Ovary (tissue), 9 donors: ENCODE measurements around the gene TMEM156. TPM values are rescaled to one million over a fixed set of nuclear protein-coding genes. Genes with fewer than 3 reads are reported as not detected.
A peak's percentile ranks its signal among the peaks of the same experiment; 100 is the strongest.

Experiments
- DNase-seq, 5 donors: peaks; one replicate each; pipeline ENCODE4 v3.0.0-alpha.2; 2019 to 2020
- H3K27ac ChIP-seq, 2 donors: fragments of 200-600 bp; one replicate each; pipeline versions ENCODE4 v1.5.1 to v1.8.0; 2019 to 2022
- H3K27me3 ChIP-seq: fragments of 200-600 bp; one replicate; pipeline ENCODE4 v1.8.0; 2022
- H3K36me3 ChIP-seq: fragments of 200-600 bp; sonication (generic); one replicate; pipeline ENCODE4 v1.5.1; 2019
- H3K4me1 ChIP-seq: one replicate; pipeline ENCODE4 v1.8.1; 2013; ENCODE audit warnings: mild to moderate bottlenecking, moderate library complexity; ENCODE audit not compliant: insufficient read depth
- H3K4me3 ChIP-seq: fragments of 200-600 bp; sonication (generic); one replicate; pipeline ENCODE4 v1.5.1; 2017
- H3K9me3 ChIP-seq, 2 donors: fragments of 200-600 bp in 1 of 2; sonication (generic) in 1 of 2; one replicate each; pipeline versions ENCODE4 v1.5.1 to v1.8.1; 2013 to 2019; ENCODE audit warnings: mild to moderate bottlenecking in 1 of 2, moderate library complexity in 1 of 2
- CTCF ChIP-seq, 3 donors: fragments of 450-650 bp in 2 of 3; fragments of 200-600 bp in 1 of 3; IDR thresholded peaks; one replicate each; pipeline versions ENCODE4 v1.5.1 to v1.8.0; 2016 to 2022; ENCODE audit warnings: antibody characterized with exemption in 3 of 3, mild to moderate bottlenecking in 1 of 3
- EP300 ChIP-seq: sonication (generic); formaldehyde crosslinking; IDR thresholded peaks from one replicate; pipeline ENCODE4 v1.6.1; 2017; ENCODE audit warnings: antibody characterized with exemption
- POLR2A ChIP-seq: fragments of 450-650 bp; IDR thresholded peaks from one replicate; pipeline ENCODE4 v1.6.1; 2017; ENCODE audit warnings: antibody characterized with exemption, mild to moderate bottlenecking, moderate library complexity
- WGBS, 3 donors: extraction: QIAGEN DNeasy Blood & Tissue Kit in 1 of 3; methylation state at CpG; one replicate each; pipeline versions ENCODE4 v1.1.5 to v1.1.7; 2013 to 2017; 5-methylcytosine and 5-hydroxymethylcytosine counted together
- intact Hi-C, 4 donors: fragments of 100-400 bp; cut with DNase I; formaldehyde crosslinking; loops; one replicate each; pipeline versions ENCODE4 v1.11.0 to v1.15.1; 2022 to 2023
- polyA plus RNA-seq, 2 donors: library from polyadenylated mRNA; stranded (reverse); fragments of 200-250 nt in 1 of 2; fragments of 350-450 nt in 1 of 2; fragmentation: Illumina TruSeq in 1 of 2; extraction: RNeasy Lipid Tissue Mini Kit (QIAGEN cat#74804) in 1 of 2; gene quantifications; one replicate each; pipeline ENCODE4 v1.2.3, GENCODE V29; 2013 to 2014
- total RNA-seq, 7 donors: library from RNA; depleted of rRNA in 2 of 7; stranded (reverse); fragments of >200 nt in 2 of 7; fragmentation: NEBNext Ultra II Directional in 3 of 7; extraction: Animal tissue kit (Norgen Biotek cat#: 25700) in 3 of 7; gene quantifications; one replicate each; pipeline versions ENCODE4 v1.1.0 to v1.2.4, GENCODE V29; 2016 to 2023
- donor health status: DM: no; HTN: no; CAD: no; lungs with moderate emphysema.
- donor health status: DM: no; HTN: no; CAD: no.
- donor health status: Bipolar disorder and iron deficiency.
- donor health status: DM: yes; HTN: yes; CAD: no.
- donor health status: DM: no; HTN: no; CAD: no.
- donor health status: DM: yes; HTN: yes; CAD: no.

The TMEM156 gene
- total and polyA plus RNA-seq, 9 donors: 0.04 to 1.5 (median 0.35) TPM; not detected in 3

GRCh38 chr4:38925492-38926413 lies 106.5 kb downstream of the TMEM156 start:
- intact Hi-C loops: no loop called here
- no peak for TF ChIP-seq EP300
- TF ChIP-seq POLR2A: no peak
- no peak for TF ChIP-seq CTCF (IDR thresholded peaks at IDR 0.05)
- peak in 1 of 5 donors; percentile 49 for DNase-seq

DNA sequence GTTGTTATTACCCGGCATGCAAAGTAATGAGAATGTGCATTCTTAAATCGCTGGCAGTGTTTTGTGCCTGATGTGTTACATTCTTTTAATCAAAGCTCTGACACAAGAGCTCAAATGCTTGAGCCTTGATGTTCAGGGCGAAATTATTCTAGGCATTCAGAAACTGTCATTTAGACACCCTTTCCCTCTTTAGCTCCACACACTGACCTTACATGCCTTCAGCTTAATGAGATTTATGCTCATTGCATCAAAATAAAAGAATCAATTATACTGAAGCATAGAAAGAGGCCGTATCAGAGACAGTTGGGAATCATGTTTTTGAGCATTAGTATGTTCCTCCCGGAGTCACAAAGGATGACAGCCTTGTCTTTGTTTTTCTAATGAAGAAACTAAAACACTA lies 107.9 kb downstream of the TMEM156 start:
- H3K4me3 ChIP-seq: no peak overlapping the region
- intact Hi-C loops: no loop called here
- TF ChIP-seq POLR2A (no peak), CTCF (IDR thresholded peaks at IDR 0.05) (no peak), EP300 (no peak)
- H3K36me3 ChIP-seq: no peaks in the 10 kb centered on the region
- DNase-seq: no peak
- 54 to 76% (median 63%) methylated on average over 5 of the region's 5 CpGs for WGBS, 3 donors
- no peaks in the 10 kb centered on the region for H3K27me3 ChIP-seq
- H3K4me1 ChIP-seq: no peaks in the 10 kb centered on the region
- H3K9me3 ChIP-seq: no peaks in the 10 kb centered on the region
- no peak overlapping the region for H3K27ac ChIP-seq

More at GRCh38 chr4:38925492-38926413, 106.5 kb downstream of the TMEM156 start:
- WGBS, 3 donors: 13 to 17% (median 15%) methylated on average over 3 of the region's 3 CpGs
- Histone ChIP-seq H3K27me3 (no peaks in the 10 kb centered on the region), H3K27ac (peak overlapping the region in 1 of 2 donors; percentile 36), H3K4me3 (no peak overlapping the region), H3K36me3 (no peaks in the 10 kb centered on the region), H3K4me1 (no peaks in the 10 kb centered on the region), H3K9me3 (no peaks in the 10 kb centered on the region)

GRCh38 chr4:38923746-38924145 lies 108.5 kb downstream of the TMEM156 start:
- Histone ChIP-seq H3K27ac (no peak overlapping the region), H3K36me3 (no peaks in the 10 kb centered on the region), H3K4me1 (no peaks in the 10 kb centered on the region), H3K27me3 (no peaks in the 10 kb centered on the region), H3K4me3 (no peak overlapping the region), H3K9me3 (no peaks in the 10 kb centered on the region)
- no peak for DNase-seq
- WGBS, 3 donors: 40 to 57% (median 55%) methylated on average over 2 of the region's 2 CpGs
- intact Hi-C loops: no loop called here
- TF ChIP-seq CTCF (IDR thresholded peaks at IDR 0.05) (no peak), POLR2A (no peak), EP300 (no peak)

GRCh38 chr4:38921151-38921550 lies 111.1 kb downstream of the TMEM156 start:
- H3K4me1 ChIP-seq: no peaks in the 10 kb centered on the region
- intact Hi-C loops: no loop called here
- no peaks in the 10 kb centered on the region for H3K9me3 ChIP-seq
- no peaks in the 10 kb centered on the region for H3K27me3 ChIP-seq
- no peak overlapping the region for H3K4me3 ChIP-seq
- no peak for DNase-seq
- H3K27ac ChIP-seq: no peak overlapping the region
- H3K36me3 ChIP-seq: no peaks in the 10 kb centered on the region
- 92 to 94% (median 93%) methylated on average over 3 of the region's 3 CpGs for WGBS, 3 donors
- TF ChIP-seq EP300 (no peak), POLR2A (no peak), CTCF (IDR thresholded peaks at IDR 0.05) (no peak)
